GM23248 (cell line): ENCODE data around the gene TUBB2B. TPM values are rescaled to one million over a fixed set of nuclear protein-coding genes. Genes with fewer than 3 reads are reported as not detected.

Source experiments
- DNase-seq: peaks from one replicate; pipeline ENCODE4 v3.0.0-alpha.2; 2015
- H2AFZ ChIP-seq: fragments of 200-600 bp; sonication (generic); 2 replicates; pipeline ENCODE4 v1.6.1; 2016; ENCODE audit warnings: antibody characterized with exemption
- H3F3A ChIP-seq: fragments of 200-600 bp; sonication (generic); 2 replicates; pipeline ENCODE4 v1.6.1; 2016; ENCODE audit warnings: mild to moderate bottlenecking, antibody characterized with exemption, mixed run types; ENCODE audit not compliant: insufficient read depth
- H3K27ac ChIP-seq: fragments of 200-600 bp; sonication (generic); 2 replicates; pipeline ENCODE4 v1.5.1; 2016; ENCODE audit warnings: mild to moderate bottlenecking
- H3K27me3 ChIP-seq: fragments of 200-600 bp; sonication (generic); replicated peaks from 2 replicates; pipeline ENCODE4 v1.6.1; 2016; ENCODE audit warnings: mild to moderate bottlenecking; ENCODE audit not compliant: insufficient read depth
- H3K36me3 ChIP-seq: fragments of 200-600 bp; sonication (generic); 2 replicates; pipeline ENCODE4 v1.6.1; 2016; ENCODE audit warnings: low read depth, mild to moderate bottlenecking
- H3K4me1 ChIP-seq: fragments of 200-600 bp; sonication (generic); 2 replicates; pipeline ENCODE4 v1.6.1; 2016; ENCODE audit warnings: mild to moderate bottlenecking; ENCODE audit not compliant: insufficient read depth
- H3K4me2 ChIP-seq: fragments of 200-600 bp; sonication (generic); one replicate; pipeline ENCODE4 v1.6.1; 2016; ENCODE audit warnings: mild to moderate bottlenecking; ENCODE audit not compliant: unreplicated experiment
- H3K4me3 ChIP-seq: fragments of 200-600 bp; sonication (generic); 2 replicates; pipeline ENCODE4 v1.5.1; 2016; ENCODE audit warnings: mild to moderate bottlenecking
- H3K79me2 ChIP-seq: fragments of 200-600 bp; sonication (generic); 2 replicates; pipeline ENCODE4 v1.6.1; 2016; ENCODE audit warnings: mild to moderate bottlenecking; ENCODE audit not compliant: insufficient read depth
- H3K9ac ChIP-seq: fragments of 200-600 bp; sonication (generic); 2 replicates; pipeline ENCODE4 v1.6.1; 2016; ENCODE audit warnings: mild to moderate bottlenecking
- H3K9me2 ChIP-seq: fragments of 200-600 bp; sonication (generic); 2 replicates; pipeline ENCODE4 v1.6.1; 2016; ENCODE audit warnings: mixed run types, mild to moderate bottlenecking, moderate library complexity; ENCODE audit not compliant: insufficient read depth
- H3K9me3 ChIP-seq: fragments of 200-600 bp; sonication (generic); one replicate; pipeline ENCODE4 v1.6.1; 2017; ENCODE audit warnings: low read depth
- H4K20me1 ChIP-seq: fragments of 200-600 bp; sonication (generic); 2 replicates; pipeline ENCODE4 v1.6.0; 2016; ENCODE audit not compliant: insufficient read depth
- EZH2 ChIP-seq: fragments of 200-600 bp; sonication (generic); IDR thresholded peaks from 2 replicates; pipeline ENCODE4 v1.6.1; 2018; ENCODE audit warnings: antibody characterized with exemption, mild to moderate bottlenecking; ENCODE audit not compliant: insufficient read depth, poor library complexity, severe bottlenecking
- EZH2phosphoT487 ChIP-seq: fragments of 200-600 bp; sonication (generic); IDR thresholded peaks from 2 replicates; pipeline ENCODE4 v1.6.1; 2018; ENCODE audit warnings: antibody characterized with exemption, moderate library complexity, mild to moderate bottlenecking, low read depth; ENCODE audit not compliant: insufficient read depth
- WGBS, 2 experiments: methylation state at CpG; one replicate each; pipeline ENCODE4 v1.1.6; 2015 to 2017; ENCODE audit warnings: low lambda C conversion rate in 2 of 2, low coverage in 1 of 2; ENCODE audit errors: missing lambda C conversion rate in 2 of 2; 5-methylcytosine and 5-hydroxymethylcytosine counted together
- in situ Hi-C: fragments of 300-500 bp; cut with MboI; formaldehyde crosslinking; loops from 2 replicates; pipeline ENCODE4 v1.15.0; 2020
- polyA plus RNA-seq: library from polyadenylated mRNA; unstranded; fragments of >200 nt; fragmentation: Nextera tagmentation; extraction: Ambion mirVana; gene quantifications from 2 replicates; pipeline ENCODE4 v1.2.1, GENCODE V29; 2016
- total RNA-seq: library from RNA; depleted of rRNA; stranded (reverse); fragments of >200 nt; shearing (Covaris generic); gene quantifications from 2 replicates; pipeline ENCODE4 v1.2.3, GENCODE V29; 2014

Gene TUBB2B
- total and polyA plus RNA-seq, 2 experiments from 2014 or later = 8.5 to 9.0 TPM

DNA sequence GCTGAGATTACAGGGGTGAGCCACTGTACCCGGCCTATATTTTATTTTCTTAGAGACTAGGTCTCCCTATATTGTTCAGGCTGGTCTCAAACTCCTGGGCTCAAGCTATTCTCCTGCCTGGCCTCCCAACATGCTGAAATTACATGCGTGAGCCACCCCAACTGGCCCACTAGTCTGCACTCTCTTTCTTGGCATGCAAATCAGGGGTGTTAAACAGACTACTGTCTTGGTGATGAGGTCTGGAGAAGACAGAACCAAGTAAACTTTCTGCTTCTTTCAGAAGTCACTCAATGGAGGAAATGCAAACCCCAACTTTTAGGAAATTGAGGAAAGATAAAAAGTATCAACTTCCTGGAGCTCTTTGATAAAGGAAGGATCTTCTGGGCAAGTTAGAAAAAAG lies 8.0 kb upstream of the TUBB2B start:
- WGBS, 2 experiments = 67 to 71% methylated on average over 2 of the region's 2 CpGs
- H3K27me3 ChIP-seq = peaks cover 22% of the 10 kb centered on the region; the same call in 1 of the 2 replicates

DNA sequence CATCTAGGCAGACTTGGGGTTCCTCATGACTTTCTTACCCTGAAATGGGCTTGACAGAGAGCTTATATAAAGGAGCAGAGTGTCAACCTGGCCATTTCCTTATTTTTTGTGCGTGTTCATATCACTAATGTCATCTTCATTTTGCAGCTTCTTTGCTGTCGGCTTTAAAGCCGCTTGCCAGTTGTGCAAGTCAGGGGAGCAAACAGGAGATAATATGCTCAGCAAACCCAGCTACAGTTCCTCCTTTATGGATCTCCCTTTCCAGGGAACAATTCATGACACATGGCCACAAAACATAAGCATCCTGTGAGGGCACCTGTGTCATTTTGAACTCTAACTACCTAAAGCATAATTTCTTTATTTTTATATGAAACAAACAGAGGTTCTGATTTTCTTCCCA lies 6.5 kb upstream of the TUBB2B start:
- Histone ChIP-seq H2AFZ (no peak overlapping the region), H3K27me3 (peaks cover 36% of the 10 kb centered on the region), H3K79me2 (no peaks in the 10 kb centered on the region), H3K9me2 (no peaks in the 10 kb centered on the region), H3K9me3 (no peaks in the 10 kb centered on the region), H4K20me1 (no peaks in the 10 kb centered on the region), H3K4me1 (no peaks in the 10 kb centered on the region), H3F3A (no peaks in the 10 kb centered on the region), H3K4me3 (no peak overlapping the region), H3K36me3 (no peaks in the 10 kb centered on the region), H3K4me2 (no peak overlapping the region), H3K9ac (no peak overlapping the region), H3K27ac (no peak overlapping the region)
- no peak for TF ChIP-seq EZH2phosphoT487
- no peak for TF ChIP-seq EZH2
- in situ Hi-C loops = no loop called here
- DNase-seq = no peak
- WGBS, 2 experiments = 72 to 84% methylated on average over 3 of the region's 3 CpGs

More for the DNA sequence above, 8.0 kb upstream of the TUBB2B start:
- H3K9ac ChIP-seq = no peak overlapping the region
- H4K20me1 ChIP-seq = no peaks in the 10 kb centered on the region
- no peaks in the 10 kb centered on the region for H3K9me3 ChIP-seq
- H3F3A ChIP-seq = no peaks in the 10 kb centered on the region
- no peak for DNase-seq
- H3K4me1 ChIP-seq = no peaks in the 10 kb centered on the region
- H3K4me2 ChIP-seq = no peak overlapping the region
- H3K9me2 ChIP-seq = no peaks in the 10 kb centered on the region
- H3K36me3 ChIP-seq = no peaks in the 10 kb centered on the region
- H3K79me2 ChIP-seq = no peaks in the 10 kb centered on the region
- no peak overlapping the region for H3K4me3 ChIP-seq
- in situ Hi-C loops = no loop called here
- H2AFZ ChIP-seq = no peak overlapping the region
- H3K27ac ChIP-seq = no peak overlapping the region
- TF ChIP-seq EZH2phosphoT487 (no peak), EZH2 (no peak)

DNA sequence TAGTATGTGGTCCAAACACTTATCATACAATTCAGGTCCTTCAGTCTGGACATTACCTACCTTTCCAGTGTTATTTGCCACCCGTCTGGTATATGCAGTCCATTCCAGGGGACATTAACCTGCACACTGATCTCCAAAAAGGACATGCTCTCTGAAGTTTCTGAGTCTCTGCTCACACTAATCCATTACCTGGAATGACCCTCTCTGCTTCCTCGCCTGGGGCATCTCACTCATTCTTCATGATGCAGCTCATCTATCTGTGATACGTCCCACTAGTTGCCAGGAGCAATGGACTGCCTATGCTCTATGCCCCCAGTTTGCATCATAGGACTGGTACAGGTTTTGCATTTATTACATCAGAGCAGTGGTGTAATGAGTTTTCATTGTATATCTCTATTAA lies 5.9 kb upstream of the TUBB2B start:
- H3K9me2 ChIP-seq = no peaks in the 10 kb centered on the region
- peaks cover 36% of the 10 kb centered on the region for H3K27me3 ChIP-seq
- DNase-seq = no peak
- no peaks in the 10 kb centered on the region for H3K79me2 ChIP-seq
- in situ Hi-C loops = no loop called here
- H3F3A ChIP-seq = no peaks in the 10 kb centered on the region
- H4K20me1 ChIP-seq = no peaks in the 10 kb centered on the region
- H3K27ac ChIP-seq = no peak overlapping the region
- H3K9me3 ChIP-seq = no peaks in the 10 kb centered on the region
- H3K9ac ChIP-seq = no peak overlapping the region
- no peaks in the 10 kb centered on the region for H3K4me1 ChIP-seq
- WGBS, 2 experiments = 78 to 81% methylated on average over 3 of the region's 3 CpGs
- H3K36me3 ChIP-seq = no peaks in the 10 kb centered on the region
- TF ChIP-seq EZH2phosphoT487 = no peak
- TF ChIP-seq EZH2 = no peak
- no peak overlapping the region for H2AFZ ChIP-seq
- no peak overlapping the region for H3K4me3 ChIP-seq
- no peak overlapping the region for H3K4me2 ChIP-seq

DNA sequence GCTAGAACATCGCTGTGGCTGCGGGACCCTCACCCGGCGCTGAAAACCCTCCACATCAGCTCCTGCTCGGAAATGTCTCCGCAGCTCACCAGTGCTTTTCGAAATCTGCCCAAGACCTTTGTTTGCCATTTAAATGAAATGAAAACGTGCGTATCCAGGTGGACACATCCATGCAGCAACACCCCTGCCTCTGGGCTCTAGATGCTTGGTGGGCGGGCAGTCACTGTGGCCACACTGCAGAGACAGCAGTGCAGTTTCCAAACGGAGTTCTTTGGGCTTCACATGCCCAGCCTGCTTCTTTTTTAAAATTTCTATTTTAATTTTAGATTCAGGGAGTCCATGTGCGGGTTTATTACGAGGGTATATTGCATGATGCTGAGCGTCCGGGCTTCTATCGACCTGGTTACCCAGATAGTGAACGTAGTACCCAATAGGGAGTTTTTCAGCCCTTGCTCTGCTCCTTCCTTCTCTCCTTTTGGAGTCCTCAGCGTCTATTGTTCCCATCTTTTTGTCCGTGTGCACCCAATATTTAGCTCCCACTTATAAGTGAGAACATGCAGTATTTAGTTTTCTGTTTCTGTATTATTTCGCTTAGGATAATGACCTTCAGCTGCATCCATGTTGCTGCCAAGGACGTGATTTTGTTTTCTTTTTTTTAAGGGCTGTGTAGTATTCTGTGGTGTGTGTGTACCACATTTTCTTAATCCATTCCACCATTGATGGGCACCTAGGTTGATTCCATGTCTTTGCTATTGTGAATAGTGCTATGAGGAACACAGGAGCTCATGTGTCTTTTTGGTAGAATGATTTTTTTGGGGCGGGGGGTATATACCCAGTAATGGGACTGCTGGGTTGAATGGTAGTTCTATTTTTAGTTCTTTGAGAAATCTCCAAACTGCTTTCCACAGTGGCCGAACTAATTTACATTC lies 4.8 kb upstream of the TUBB2B start:
- no peaks in the 10 kb centered on the region for H3K9me3 ChIP-seq
- 0 out of 2 replicates have a peak overlapping the region, but pooled peaks have one; percentile 75 for H3K27ac ChIP-seq
- no peaks in the 10 kb centered on the region for H4K20me1 ChIP-seq
- H3K27me3 ChIP-seq = peaks cover 45% of the 10 kb centered on the region
- no peaks in the 10 kb centered on the region for H3F3A ChIP-seq
- no peaks in the 10 kb centered on the region for H3K36me3 ChIP-seq
- no peaks in the 10 kb centered on the region for H3K79me2 ChIP-seq
- H3K4me2 ChIP-seq = peak overlapping the region; percentile 94
- in situ Hi-C loops = no loop called here
- DNase-seq = no peak
- peak overlapping the region; percentile 84 for H3K9ac ChIP-seq
- no peak for TF ChIP-seq EZH2
- TF ChIP-seq EZH2phosphoT487 = no peak
- H3K9me2 ChIP-seq = no peaks in the 10 kb centered on the region
- H2AFZ ChIP-seq = peak overlapping the region; percentile 95
- H3K4me1 ChIP-seq = no peaks in the 10 kb centered on the region
- 25% methylated on average over 23 of the region's 23 CpGs for WGBS, 2 experiments
- peak overlapping the region; percentile 82 for H3K4me3 ChIP-seq
